ENCODE results near the gene POC1A.

Gene POC1A

GRCh38 chr3:52029535-52029934 is 124.7 kb downstream of the POC1A start:
- Histone ChIP-seq H3K27me3 (ENCODE audit: insufficient read depth, insufficient read length) (no peaks in the 10 kb centered on the region), H3K4me1 (ENCODE audit: insufficient read depth, insufficient read length) (peaks cover 33% of the 10 kb centered on the region), H3K36me3 (ENCODE audit: insufficient read depth, insufficient read length, low read length) (no peaks in the 10 kb centered on the region), H3K4me3 (ENCODE audit: insufficient read length, low read depth) (no peak overlapping the region), H3K9ac (ENCODE audit: insufficient read length, low read depth) (no peak overlapping the region), H3K9me3 (ENCODE audit: insufficient read depth, low read length) (no peaks in the 10 kb centered on the region)
- TF ChIP-seq YY1 (IDR thresholded peaks at IDR 0.05; ENCODE audit: insufficient read depth, insufficient read length) (no peak), ZNF274 (IDR thresholded peaks at IDR 0.05; ENCODE audit: low read depth, low read length) (no peak), SUZ12 (IDR thresholded peaks at IDR 0.05; ENCODE audit: extremely low read depth, insufficient read depth, insufficient read length) (no peak)
- no peak for DNase-seq (ENCODE audit: low read depth, low spot score)

DNA sequence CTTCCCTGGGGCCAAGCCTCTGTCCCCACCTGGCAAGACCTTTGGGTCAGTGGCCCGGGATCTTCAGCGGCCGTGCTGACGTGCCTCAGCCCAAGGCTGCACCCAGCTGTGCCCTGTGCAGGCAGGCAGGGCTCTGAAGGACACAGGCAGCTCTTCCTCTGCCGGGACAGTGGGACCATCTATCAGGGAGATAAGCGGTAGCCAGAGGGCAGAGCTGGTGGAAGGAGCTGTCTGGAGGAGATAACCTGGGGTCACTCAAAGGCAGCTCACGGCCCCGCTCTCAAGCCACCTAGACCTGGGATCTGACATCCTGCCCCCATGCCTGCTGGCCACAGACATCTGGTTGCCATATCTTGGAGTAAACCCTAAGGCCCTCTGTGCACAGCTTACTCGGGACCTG is 125.2 kb downstream of the POC1A start:
- no peak for DNase-seq (ENCODE audit: low read depth, low spot score)
- Histone ChIP-seq H3K4me1 (ENCODE audit: insufficient read depth, insufficient read length) (peaks cover 30% of the 10 kb centered on the region), H3K27me3 (ENCODE audit: insufficient read depth, insufficient read length) (no peaks in the 10 kb centered on the region), H3K36me3 (ENCODE audit: insufficient read depth, insufficient read length, low read length) (no peaks in the 10 kb centered on the region), H3K4me3 (ENCODE audit: insufficient read length, low read depth) (no peak overlapping the region), H3K9ac (ENCODE audit: insufficient read length, low read depth) (no peak overlapping the region), H3K9me3 (ENCODE audit: insufficient read depth, low read length) (no peaks in the 10 kb centered on the region)
- TF ChIP-seq ZNF274 (IDR thresholded peaks at IDR 0.05; ENCODE audit: low read depth, low read length) (no peak), YY1 (IDR thresholded peaks at IDR 0.05; ENCODE audit: insufficient read depth, insufficient read length) (no peak), SUZ12 (IDR thresholded peaks at IDR 0.05; ENCODE audit: extremely low read depth, insufficient read depth, insufficient read length) (no peak)

DNA sequence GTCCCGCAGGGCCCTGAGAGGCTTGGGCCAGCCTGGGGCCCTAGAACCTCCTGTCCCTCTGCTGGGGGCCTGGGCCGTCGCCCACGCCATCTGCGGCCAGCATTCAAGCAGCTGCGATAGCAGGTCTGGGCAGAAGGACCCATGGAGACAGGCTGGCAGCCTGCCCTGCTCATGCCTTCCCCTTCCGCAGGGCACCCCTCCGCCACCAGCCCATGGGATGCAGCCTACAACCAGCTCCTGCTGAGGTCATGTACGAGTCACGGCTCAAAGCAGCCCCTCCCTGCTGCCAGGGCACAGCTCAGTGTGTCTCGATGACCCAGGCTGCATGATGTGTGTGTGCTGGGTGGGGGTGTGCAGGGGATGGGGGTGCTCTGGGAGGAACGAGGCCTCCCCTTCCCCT is 125.7 kb downstream of the POC1A start:
- Histone ChIP-seq H3K9me3 (ENCODE audit: insufficient read depth, low read length) (no peaks in the 10 kb centered on the region), H3K36me3 (ENCODE audit: insufficient read depth, insufficient read length, low read length) (no peaks in the 10 kb centered on the region), H3K4me3 (ENCODE audit: insufficient read length, low read depth) (no peak overlapping the region), H3K27me3 (ENCODE audit: insufficient read depth, insufficient read length) (no peaks in the 10 kb centered on the region), H3K9ac (ENCODE audit: insufficient read length, low read depth) (no peak overlapping the region), H3K4me1 (ENCODE audit: insufficient read depth, insufficient read length) (peaks cover 30% of the 10 kb centered on the region)
- DNase-seq (ENCODE audit: low read depth, low spot score): no peak
- no peak for TF ChIP-seq YY1 (IDR thresholded peaks at IDR 0.05; ENCODE audit: insufficient read depth, insufficient read length)
- no peak for TF ChIP-seq SUZ12 (IDR thresholded peaks at IDR 0.05; ENCODE audit: extremely low read depth, insufficient read depth, insufficient read length)
- no peak for TF ChIP-seq ZNF274 (IDR thresholded peaks at IDR 0.05; ENCODE audit: low read depth, low read length)

GRCh38 chr3:52026041-52026440 is 128.2 kb downstream of the POC1A start:
- no peak overlapping the region for H3K4me3 ChIP-seq (ENCODE audit: insufficient read length, low read depth)

DNA sequence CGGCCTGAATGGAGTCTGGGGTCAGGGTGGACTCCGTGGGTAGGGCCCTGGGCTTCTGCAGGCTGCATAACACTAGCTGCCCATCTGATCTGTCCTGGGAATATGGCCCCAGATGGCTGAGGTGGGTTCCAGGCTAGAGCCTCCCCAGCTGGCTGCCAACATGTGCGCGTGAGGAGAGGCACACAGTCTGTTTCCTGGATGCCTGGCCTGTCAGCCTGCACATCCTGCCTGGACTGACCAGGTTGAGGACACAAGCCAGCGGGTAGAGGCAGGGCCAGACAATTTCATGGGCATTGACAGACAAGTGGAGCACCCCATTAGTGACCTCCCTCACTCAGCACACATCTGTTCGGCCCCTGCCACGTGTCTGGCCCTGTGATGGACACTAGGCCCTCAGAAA is 128.8 kb downstream of the POC1A start:
- no peak for DNase-seq (ENCODE audit: low read depth, low spot score)
- Histone ChIP-seq H3K9ac (ENCODE audit: insufficient read length, low read depth) (no peak overlapping the region), H3K36me3 (ENCODE audit: insufficient read depth, insufficient read length, low read length) (no peaks in the 10 kb centered on the region), H3K27me3 (ENCODE audit: insufficient read depth, insufficient read length) (no peaks in the 10 kb centered on the region), H3K4me3 (ENCODE audit: insufficient read length, low read depth) (no peak overlapping the region), H3K9me3 (ENCODE audit: insufficient read depth, low read length) (no peaks in the 10 kb centered on the region), H3K4me1 (ENCODE audit: insufficient read depth, insufficient read length) (peaks cover 30% of the 10 kb centered on the region)
- TF ChIP-seq ZNF274 (IDR thresholded peaks at IDR 0.05; ENCODE audit: low read depth, low read length) (no peak), SUZ12 (IDR thresholded peaks at IDR 0.05; ENCODE audit: extremely low read depth, insufficient read depth, insufficient read length) (no peak), YY1 (IDR thresholded peaks at IDR 0.05; ENCODE audit: insufficient read depth, insufficient read length) (no peak)

More at GRCh38 chr3:52026041-52026440, 128.2 kb downstream of the POC1A start:
- TF ChIP-seq YY1 (IDR thresholded peaks at IDR 0.05; ENCODE audit: insufficient read depth, insufficient read length): no peak
- TF ChIP-seq ZNF274 (IDR thresholded peaks at IDR 0.05; ENCODE audit: low read depth, low read length): no peak
- TF ChIP-seq SUZ12 (IDR thresholded peaks at IDR 0.05; ENCODE audit: extremely low read depth, insufficient read depth, insufficient read length): no peak
- DNase-seq (ENCODE audit: low read depth, low spot score): no peak
- Histone ChIP-seq H3K9ac (ENCODE audit: insufficient read length, low read depth) (no peak overlapping the region), H3K9me3 (ENCODE audit: insufficient read depth, low read length) (no peaks in the 10 kb centered on the region), H3K36me3 (ENCODE audit: insufficient read depth, insufficient read length, low read length) (no peaks in the 10 kb centered on the region), H3K27me3 (ENCODE audit: insufficient read depth, insufficient read length) (no peaks in the 10 kb centered on the region), H3K4me1 (ENCODE audit: insufficient read depth, insufficient read length) (peaks cover 30% of the 10 kb centered on the region)

Measured in NT2/D1 (cell line).